ENCODE data around the gene REXO1. TPM values are rescaled to one million over a fixed set of nuclear protein-coding genes. Genes with fewer than 3 reads are reported as not detected.

REXO1 gene
- total and polyA plus RNA-seq, 2 of the 13 experiments (the other 11 are each of a cell fraction or from before 2014, with no cell fraction given), result 5.0 to 11.2 TPM

- TF ChIP-seq ZNF687 (CRISPR knock-in tag; IDR thresholded peaks at IDR 0.05) (peak; percentile 28), CREB3 (CRISPR knock-in tag; IDR thresholded peaks at IDR 0.05) (no peak), ZBTB7A (CRISPR knock-in tag; IDR thresholded peaks at IDR 0.05) (no peak), MATR3 (CRISPR knock-in tag; IDR thresholded peaks at IDR 0.05) (no peak), ZNF609 (CRISPR knock-in tag; IDR thresholded peaks at IDR 0.05; ENCODE audit: borderline replicate concordance) (no peak), ZNF678 (CRISPR knock-in tag; IDR thresholded peaks at IDR 0.05) (no peak), SOX13 (IDR thresholded peaks at IDR 0.05) (no peak), SOX13 (CRISPR knock-in tag; conservative IDR thresholded peaks at IDR 0.05 in 1 of 2, IDR thresholded peaks at IDR 0.05 in 1 of 2) (no peak), ZNF83 (CRISPR knock-in tag; IDR thresholded peaks at IDR 0.05; ENCODE audit: borderline replicate concordance) (no peak), ASH2L (IDR thresholded peaks at IDR 0.05; ENCODE audit: insufficient read length, low read depth, low read length) (no peak), BCL6 (CRISPR knock-in tag; IDR thresholded peaks at IDR 0.05) (no peak), ZBTB44 (CRISPR knock-in tag; IDR thresholded peaks at IDR 0.05) (no peak), ZSCAN21 (CRISPR knock-in tag; IDR thresholded peaks at IDR 0.05; ENCODE audit: borderline replicate concordance) (no peak), ZNF143 (CRISPR knock-in tag; IDR thresholded peaks at IDR 0.05) (no peak), RARA (CRISPR knock-in tag; IDR thresholded peaks at IDR 0.05) (no peak), THRA (CRISPR knock-in tag; IDR thresholded peaks at IDR 0.05; ENCODE audit: borderline replicate concordance) (no peak), TBX2 (CRISPR knock-in tag; IDR thresholded peaks at IDR 0.05; ENCODE audit: borderline replicate concordance) (no peak)
Observed at GRCh38 chr19:1767464-1767933, 80.8 kb downstream of the REXO1 start (continued).

All from HepG2 (cell line).